GM12878 (cell line): Measurements from ENCODE around the gene CSN1S1.

Experiments used
- CTCF ChIP-seq, 3 experiments: IDR thresholded peaks in 2 of 3; conservative IDR thresholded peaks in 1 of 3; 2 replicates each; pipeline ENCODE4 v1.5.1; 2011; ENCODE audit warnings: low read depth in 3 of 3, low read length in 3 of 3, mild to moderate bottlenecking in 3 of 3, control low read depth in 2 of 3, moderate library complexity in 2 of 3, inconsistent platforms in 1 of 3, mixed read lengths in 1 of 3; ENCODE audit not compliant: control insufficient read depth in 2 of 3, insufficient read depth in 1 of 3; ENCODE audit errors: extremely low read depth in 1 of 3
- RAD21 ChIP-seq: IDR thresholded peaks from 2 replicates; pipeline ENCODE4 v1.6.1; 2011; ENCODE audit warnings: mild to moderate bottlenecking, low read depth, low read length, moderate library complexity; ENCODE audit not compliant: insufficient read depth
- ZNF687 ChIP-seq: fragments of 450-650 bp; IDR thresholded peaks from 2 replicates; pipeline ENCODE4 v1.6.1; 2017; ENCODE audit warnings: mild to moderate bottlenecking, moderate library complexity
- ZZZ3 ChIP-seq: IDR thresholded peaks from 2 replicates; pipeline ENCODE4 v1.6.1; 2011; ENCODE audit warnings: low read depth; ENCODE audit not compliant: control insufficient read depth, insufficient read length

DNA sequence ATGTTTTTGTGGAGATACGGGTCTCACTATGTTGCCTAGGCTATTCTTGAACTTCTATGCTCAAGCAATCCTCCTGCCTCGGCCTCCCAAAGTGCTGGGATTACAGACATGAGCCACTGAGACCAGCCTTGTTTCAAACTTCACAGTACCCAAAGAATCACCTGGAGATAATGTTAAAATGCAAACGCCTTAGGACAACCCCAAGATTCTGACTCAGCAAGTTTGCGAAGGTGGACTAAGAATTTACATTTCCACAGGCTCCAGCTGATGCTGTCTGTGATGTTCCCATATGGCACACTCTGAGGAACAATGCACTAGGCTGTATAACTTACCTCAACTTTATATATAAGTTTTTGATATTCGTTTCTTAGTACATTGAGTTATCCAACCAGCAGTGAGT, 63.9 kb downstream of the CSN1S1 start:
- no peak for TF ChIP-seq CTCF (IDR thresholded peaks at IDR 0.05 in 2 of 3, conservative IDR thresholded peaks at IDR 0.05 in 1 of 3; ENCODE audit: control insufficient read depth in 2 of 3, extremely low read depth in 1 of 3, insufficient read depth in 1 of 3, low read depth in 3 of 3, low read length in 3 of 3)
- TF ChIP-seq RAD21: no peak
- TF ChIP-seq ZZZ3: no peak
- TF ChIP-seq ZNF687: no peak
